RCC 7860 (cell line): ENCODE data around the gene SMIM7.
A peak's percentile ranks its signal among the peaks of the same experiment; 100 is the strongest.
"Not testable (repeated sequence)": the region's sequence is repeated elsewhere in the genome, so short reads cannot be mapped to it uniquely, and the experiment has no call there.

Experiments
- DNase-seq: peaks from one replicate; pipeline ENCODE4 v3.0.0-alpha.2; 2015; ENCODE audit warnings: low spot score
- FAIRE-seq: peaks from 2 replicates; lab custom pipeline; 2012; peaks lifted over from hg19 to GRCh38; lab: Jason Lieb, UNC

The SMIM7 gene

DNA sequence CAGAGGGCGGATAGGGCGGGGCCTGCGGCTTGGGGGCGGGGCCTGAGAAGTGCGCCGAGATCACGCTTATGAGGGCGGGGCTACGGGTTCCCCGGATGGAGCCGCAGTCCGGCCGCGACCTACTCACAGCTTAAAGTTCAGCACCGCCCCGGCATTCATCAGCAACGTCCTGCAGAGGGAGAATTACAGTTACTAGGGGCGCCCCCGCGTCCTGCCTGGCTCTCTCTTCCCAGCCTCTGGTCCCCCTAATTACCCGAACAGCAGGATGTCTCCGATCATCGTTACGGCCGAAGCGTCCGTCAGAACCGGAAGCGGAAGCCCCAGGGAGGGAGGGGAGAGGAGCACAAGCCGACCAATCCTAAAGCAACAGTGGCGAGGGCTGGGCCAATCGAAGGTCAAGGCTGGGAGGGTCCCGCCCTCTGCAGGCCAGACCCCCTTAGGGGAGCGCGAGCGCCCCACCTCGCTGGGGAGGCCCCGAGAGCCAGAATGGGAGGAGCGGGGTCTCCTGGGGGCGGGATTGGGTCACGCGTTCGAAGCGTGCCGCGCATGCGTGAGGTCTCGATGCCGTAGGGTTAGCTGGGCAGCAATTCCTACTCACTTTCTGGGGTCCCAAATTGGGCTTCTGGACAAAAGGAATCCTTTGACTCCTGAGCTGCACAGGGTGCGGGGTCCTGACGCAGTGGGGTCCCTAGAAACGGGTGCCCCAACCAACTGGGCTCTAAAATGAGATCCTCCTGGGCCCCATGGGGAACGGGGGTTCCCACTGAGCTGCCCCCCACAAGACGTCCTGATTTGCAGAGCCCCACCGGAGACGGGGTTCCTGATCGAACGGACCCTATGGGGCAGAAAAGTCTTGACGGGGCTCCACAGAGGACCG, at the start of gene SMIM7:
Gene SMIM7 (minus strand): TSS at position 313 of the 877 bp plus-strand sequence. CDS start 34 bp downstream, at position 279.
- DNase-seq: peak; percentile 87
- peak; percentile 67 for FAIRE-seq

DNA sequence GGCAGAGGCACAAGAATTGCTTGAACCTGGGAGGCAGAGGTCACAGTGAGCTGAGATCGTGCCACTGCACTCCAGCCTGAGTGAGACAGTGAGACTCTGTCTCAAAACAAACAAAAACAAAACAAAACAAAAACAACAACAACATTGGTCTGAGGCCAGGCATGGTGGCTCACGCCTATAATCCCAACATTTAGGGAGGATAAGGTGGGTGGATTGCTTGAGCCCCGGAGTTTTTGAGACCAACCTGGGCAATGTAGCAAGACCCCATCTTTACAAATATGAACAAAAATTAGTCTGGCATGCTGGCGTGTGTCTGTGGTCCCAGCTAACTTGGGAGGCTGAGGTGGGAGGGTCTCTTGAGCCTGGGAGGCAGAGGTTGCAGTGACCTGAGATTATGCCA, 43.7 kb upstream of the SMIM7 start:
- DNase-seq (no peak), FAIRE-seq (no peak)

DNA sequence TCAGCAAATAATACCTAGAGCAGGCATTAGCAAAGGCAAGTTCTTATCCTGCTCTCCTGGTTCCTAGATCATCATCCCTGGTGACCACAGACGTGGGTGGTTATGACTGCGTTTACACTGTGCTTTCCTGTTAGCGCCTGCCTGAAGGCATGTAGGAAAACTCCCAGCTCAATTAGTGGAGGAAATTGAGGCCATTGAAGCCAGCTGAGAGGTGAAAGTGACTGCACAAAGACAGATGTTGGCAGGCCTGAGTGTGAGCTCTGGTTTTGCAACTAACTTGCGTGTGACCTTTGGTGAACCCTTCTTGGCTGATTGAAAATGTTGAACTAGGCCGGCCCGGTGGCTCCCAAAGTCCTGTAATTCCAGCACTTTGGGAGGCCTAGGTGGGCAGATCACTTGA, 42.2 kb upstream of the SMIM7 start:
- FAIRE-seq (no peak), DNase-seq (no peak)

DNA sequence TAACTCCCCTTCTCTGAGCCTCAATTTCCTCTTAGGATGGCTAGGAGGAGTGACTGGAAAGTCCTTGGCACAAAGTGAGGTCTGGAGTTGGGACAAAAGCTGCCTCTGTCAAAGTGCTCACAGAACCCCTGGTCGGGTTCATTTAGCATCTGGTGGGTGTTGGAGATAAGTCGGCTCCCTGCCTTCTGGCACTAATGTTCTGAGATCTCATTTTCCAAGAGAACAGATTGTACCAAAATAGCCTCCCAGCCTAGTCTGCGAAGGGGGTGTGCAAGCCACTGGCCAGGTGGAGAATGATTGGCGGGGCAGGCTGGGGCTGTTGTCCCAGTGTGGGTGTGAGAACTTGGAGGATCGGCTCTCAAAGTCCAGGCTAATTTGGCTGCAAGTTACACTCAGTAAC, 39.0 kb upstream of the SMIM7 start:
- no peak for DNase-seq

DNA sequence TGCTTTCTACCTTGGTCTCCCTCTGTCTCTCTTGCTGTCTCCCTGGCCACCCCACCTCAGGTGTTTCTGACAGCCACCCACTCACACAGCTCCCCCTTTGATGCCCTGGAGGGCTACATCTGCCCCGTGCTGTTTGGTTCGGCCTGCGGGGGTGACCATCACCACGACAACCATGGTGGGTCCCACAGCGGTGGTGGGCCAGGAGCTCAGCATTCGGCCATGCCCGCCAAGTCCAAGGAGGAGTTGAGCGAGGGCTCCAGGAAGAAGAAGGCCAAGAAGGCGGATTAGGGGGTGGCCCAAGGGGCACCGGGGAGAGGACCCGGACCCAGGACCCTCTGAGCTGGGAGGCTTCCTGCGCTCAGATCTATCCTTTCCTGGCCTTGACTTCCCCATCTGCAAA, 28.1 kb upstream of the SMIM7 start:
- DNase-seq (no peak), FAIRE-seq (no peak)

More for the DNA sequence above, 39.0 kb upstream of the SMIM7 start:
- FAIRE-seq: no peak

DNA sequence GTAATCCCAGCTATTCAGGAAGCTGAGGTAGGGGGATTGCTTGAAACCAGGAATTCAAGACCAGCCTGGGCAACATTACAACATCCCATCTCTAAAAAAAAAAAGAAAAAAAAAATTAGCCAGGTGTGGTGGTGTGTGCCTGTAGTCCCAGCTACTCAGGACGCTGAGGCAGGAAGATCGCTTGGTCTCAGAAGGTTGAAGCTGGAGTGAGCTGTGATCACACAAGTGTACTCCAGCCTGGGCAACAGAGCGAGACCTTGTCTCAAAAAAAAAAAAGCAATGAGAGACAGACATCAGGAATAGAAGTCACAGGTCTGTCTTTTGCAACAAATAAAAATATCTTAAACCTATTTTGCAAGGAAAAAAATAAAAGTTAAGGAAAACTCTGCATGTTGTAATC, 24.3 kb upstream of the SMIM7 start:
- no peak for DNase-seq
- no peak for FAIRE-seq

DNA sequence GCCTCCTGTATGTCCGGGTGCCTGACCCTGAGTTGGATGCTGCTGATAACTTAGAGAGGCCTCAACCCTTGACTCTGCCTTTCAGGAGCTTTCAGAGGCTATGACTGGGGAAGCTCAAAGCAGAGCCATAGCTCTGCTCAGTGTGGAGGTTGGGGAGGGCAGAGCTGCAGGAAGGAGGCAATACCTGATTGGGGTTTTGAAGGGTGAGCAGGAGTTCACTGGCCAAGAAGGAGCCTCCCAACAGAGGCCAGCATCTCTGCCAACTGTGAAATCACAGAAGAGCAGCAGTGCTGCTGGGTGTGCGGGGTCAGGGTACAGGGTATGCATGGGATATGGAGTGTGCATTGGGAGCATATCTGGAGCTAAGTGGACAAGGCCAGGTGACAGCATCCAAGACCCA, 22.6 kb upstream of the SMIM7 start:
- no peak for FAIRE-seq
- no peak for DNase-seq

DNA sequence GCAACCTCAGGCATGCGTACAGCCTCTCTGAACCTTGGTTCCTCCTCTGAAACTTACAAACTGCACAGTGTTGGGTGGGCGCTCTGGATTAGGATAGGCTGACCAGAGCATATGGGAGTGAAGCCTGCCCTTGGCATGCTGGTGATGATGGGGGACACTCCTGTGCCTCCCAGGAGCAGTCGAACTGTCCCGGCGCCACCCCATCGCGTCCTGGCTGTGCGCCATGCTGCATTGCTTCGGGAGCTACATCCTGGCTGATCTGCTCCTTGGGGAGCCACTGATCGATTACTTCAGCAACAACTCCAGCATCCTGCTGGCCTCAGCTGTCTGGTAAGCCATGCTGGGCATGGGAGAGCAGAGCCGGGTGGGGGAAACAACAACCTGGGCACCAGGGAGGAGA, 19.9 kb upstream of the SMIM7 start:
- no peak for FAIRE-seq

DNA sequence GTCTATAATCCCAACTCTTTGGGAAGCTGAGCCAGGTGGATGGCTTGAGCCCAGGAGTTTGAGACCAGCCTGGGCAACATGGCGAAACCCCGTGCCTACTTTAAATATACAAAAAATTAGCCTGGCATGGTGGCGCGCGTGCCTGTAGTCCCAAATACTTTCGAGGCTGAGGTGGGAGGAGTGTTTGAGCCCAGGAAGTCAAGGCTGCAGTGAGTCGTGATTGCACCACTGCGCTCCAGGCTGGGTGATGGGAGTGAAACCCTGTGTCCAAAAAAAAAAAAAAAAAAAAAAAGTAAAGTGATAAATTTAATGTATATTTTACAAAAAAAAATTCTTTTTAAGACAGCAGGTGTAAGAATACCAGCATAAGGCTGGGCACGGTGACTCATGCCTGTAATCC, 18.6 kb upstream of the SMIM7 start:
- DNase-seq (no peak), FAIRE-seq (no peak)

More for the DNA sequence above, 19.9 kb upstream of the SMIM7 start:
- no peak for DNase-seq

DNA sequence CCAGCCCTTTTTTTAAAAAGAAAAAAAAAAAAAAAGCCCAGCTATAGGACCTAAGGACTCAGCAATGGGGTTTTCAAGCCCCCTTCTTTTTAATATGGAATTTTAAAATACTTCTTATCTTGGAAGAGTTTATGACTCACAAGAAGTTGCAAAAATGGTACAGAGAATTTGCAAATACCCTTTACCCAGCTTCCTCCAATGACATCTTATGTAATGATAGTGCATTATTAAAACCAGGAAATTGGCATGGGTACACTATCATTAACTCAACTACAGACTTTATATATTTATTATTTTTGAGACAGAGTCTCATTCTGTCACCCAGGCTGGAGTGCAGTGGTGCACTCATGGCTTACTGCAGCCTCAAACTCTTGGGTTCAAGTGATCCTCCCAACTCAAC, 17.1 kb upstream of the SMIM7 start:
- FAIRE-seq (no peak), DNase-seq (no peak)

DNA sequence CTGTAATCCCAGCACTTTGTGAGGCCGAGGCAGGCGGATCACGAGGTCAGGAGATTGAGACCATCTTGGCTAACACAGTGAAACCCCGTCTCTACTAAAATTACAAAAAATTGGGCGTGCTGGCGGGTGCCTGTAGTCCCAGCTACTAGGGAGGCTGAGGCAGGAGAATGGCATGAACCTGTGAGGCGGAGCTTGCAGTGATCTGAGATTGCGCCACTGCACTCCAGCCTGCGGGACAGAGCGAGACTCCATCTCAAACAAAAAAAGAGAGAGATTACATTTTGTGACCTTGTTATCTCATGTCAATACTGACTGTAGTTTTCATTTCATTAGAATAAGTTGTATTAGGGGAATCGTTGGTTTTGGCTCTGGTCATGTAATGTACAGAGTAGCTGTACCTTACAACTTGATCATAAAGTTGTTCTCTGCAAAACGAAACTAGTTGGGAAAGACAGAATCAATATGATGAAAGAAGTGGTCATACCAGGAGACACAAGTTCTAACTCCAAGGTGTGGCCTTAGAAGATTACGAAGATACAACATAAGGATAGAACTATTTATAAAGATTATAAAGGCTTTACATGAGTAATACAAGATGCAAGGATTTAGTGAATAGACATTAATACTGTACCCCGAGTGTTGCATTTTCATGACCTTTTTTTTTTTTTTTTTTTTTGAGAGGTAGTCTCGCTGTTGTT, 16.3 kb upstream of the SMIM7 start:
- FAIRE-seq (no peak), DNase-seq (no peak)

DNA sequence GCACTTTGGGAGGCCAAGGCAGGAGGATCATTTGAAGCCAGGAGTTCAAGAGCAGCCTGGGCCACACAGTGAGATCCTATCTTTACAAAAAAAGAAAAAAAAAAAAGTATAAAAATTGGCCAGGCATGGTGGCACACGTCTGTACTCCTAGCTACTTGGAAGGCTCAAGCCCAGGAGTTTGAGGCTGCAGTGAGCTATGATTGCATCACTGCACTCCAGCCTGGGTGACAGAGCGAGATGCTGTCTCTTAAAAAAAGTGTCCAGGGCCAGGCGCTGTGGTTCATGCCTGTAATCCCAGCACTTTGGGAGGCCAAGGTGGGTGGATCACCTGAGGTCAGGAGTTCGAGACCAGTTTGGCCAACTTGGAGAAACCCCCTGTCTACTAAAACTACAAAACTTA, 13.9 kb upstream of the SMIM7 start:
- not testable (repeated sequence) for FAIRE-seq, DNase-seq

DNA sequence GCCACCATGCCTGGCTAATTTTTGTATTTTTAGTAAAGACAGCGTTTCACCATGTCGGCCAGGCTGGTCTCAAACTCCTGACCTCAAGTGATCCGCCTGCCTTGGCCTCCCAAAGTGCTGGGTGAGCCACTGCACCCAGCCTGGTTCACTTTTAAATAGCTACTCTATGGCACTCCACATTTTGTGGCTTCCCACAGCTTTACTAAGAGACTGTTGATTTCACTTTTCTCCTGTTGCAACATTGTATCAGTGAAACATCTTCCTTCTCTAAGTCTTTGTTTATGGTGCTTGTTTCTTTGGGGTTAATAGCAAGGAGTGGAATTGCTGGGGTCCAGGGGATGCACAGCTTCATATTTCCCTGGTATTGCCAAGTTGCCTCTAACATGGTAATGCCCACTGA, 13.3 kb upstream of the SMIM7 start:
- no peak for FAIRE-seq
- DNase-seq: no peak

DNA sequence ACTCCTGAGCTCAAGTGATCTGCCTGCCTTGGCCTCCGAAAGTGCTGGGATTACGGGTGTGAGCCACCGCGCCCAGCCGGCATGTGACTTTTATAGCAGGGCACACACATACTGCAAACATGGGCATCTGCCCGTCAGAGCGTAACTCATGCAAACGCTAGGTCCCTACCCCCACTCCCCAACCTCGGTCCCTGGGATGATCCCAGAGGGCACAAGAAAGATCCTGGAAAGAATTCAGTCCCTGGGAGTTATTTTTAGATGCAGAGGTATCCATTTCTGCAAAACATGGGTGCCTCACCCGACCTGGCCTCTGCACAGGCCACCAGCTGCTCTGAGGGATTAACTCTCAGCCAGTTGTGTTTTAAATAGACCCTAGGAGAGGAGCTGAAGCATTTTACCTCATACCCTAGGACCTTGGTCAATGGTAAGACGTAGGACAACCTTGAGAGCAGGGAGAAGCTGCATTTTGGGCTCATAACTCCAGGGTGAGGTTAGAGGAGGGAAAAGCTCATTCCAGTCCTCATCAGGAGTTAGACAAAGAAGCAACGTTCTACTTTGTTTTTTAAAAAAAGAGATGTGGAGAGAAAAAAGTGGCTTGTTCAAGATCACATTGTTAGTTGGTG, 11.8 kb upstream of the SMIM7 start:
- no peak for FAIRE-seq
- DNase-seq: no peak

DNA sequence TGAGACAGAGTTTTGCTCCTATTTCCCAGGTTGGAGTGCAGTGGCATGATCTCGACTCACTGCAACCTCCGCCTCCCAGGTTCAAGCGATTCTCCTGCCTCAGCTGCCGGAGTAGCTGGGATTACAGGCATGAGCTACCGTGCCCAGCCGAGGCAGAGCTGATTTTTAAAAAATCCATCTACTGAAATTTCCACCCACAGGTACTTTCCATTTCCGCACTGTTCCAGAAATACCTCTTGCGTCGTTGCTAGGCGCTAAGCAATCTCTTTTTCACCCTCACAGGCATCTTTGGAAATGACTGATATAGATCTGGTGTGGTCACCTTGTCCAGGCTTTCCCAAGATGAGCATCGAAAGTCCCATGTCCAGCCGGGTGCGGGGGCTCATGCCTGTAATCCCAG, 10.3 kb upstream of the SMIM7 start:
- FAIRE-seq (no peak), DNase-seq (no peak)

DNA sequence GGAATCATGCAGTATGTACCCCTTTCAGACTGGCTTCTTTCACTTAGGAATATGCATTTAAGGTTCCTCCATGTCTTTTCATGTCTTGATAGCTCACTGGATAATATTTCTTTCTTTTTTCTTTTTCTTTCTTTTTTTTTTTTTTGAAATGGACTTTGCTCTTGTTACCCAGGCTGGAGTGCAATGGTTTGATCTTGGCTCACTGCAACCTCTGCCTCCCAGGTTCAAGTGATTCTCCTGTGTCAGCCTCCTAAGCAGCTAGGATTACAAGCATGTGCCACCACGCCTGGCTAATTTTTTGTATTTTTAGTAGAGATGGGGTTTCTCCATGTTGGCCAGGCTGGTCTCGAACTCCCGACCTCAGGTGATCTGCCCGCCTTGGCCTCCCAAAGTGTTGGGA, 8.8 kb upstream of the SMIM7 start:
- DNase-seq, FAIRE-seq: not testable (repeated sequence)

DNA sequence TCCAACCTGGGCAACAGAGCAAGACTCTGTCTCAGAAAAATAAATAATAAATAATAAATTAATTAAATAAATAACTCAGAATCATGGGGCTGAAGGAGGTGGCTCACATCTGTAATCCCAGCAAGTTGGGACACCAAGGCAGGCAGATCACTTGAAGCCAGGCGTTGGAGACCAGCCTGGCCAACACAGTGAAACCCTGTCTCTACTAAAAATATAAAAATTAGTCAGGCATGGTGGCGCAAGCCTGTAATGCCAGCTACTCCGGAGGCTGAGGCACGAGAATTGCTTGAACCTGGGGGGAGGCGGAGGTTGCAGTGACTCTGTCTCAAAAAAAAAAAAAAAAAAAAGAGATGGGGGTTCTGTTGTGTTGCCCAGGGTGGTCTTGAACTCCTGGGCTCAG, 8.2 kb upstream of the SMIM7 start:
- FAIRE-seq (no peak), DNase-seq (no peak)

DNA sequence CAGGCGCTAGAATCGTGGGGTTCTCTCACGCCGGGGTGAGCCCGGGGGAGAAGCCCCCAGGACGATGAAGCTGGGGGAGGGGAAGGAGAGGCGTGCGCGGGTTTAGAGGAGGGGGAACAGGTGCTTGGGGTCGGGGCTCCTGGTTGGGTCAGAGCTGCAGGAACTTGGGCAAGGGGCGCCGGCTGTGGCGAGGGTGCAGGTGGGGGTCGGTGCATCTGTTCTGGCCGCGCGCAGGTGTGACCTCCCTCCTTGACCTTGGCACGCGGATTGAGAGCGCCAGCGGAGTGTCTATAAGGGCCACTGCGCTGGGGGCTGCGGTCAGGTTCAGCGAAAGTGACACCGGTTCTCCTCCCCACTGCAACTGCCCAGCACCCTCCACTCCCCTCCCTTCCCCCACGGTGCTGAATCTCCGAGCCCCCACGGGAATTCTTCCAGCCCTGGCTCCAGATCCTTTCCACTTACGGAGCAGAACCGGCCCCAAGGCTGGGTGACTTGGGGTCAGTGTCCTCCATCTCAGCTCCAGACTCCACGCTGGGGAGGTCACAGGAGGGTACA, 1.6 kb upstream of the SMIM7 start:
- FAIRE-seq (no peak), DNase-seq (no peak)

DNA sequence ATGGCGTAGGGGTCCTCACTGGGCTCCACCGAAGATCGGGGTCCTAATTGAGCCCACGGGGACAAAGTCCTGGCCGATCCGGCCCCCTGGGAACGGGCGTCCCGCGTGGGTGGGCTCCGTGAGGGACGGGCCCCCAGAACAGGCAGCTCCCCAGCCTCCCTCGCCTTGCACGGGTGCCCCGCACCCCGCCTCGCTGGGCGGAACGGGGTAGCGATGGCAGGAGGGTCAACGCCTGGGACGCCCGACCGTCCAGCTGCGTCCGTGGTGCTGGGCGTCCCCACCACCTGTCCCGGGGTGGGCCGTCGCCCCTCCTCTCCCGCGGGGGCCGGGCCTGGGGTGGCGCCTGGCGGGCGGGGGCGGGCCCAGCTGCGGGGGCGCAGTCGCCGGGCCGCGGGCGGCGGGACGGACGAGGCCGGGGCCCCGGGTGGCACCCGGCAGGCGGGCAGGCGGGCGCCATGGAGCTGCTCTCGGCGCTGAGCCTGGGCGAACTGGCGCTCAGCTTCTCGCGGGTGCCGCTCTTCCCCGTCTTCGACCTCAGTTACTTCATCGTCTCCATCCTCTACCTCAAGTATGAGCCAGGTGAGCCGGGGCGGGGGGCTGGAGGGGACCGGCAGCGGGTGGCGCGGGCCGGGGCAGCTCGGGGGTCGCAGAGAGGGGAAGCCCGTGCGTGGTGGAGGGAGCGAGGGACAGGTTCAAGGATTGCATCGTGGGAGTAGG, 977 bp upstream of the SMIM7 start, which contains the start of gene TMEM38A:
Gene TMEM38A (plus strand): TSS at position 377 of the 717 bp plus-strand sequence. CDS start 79 bp downstream, at position 456.
- FAIRE-seq (no peak), DNase-seq (no peak)

DNA sequence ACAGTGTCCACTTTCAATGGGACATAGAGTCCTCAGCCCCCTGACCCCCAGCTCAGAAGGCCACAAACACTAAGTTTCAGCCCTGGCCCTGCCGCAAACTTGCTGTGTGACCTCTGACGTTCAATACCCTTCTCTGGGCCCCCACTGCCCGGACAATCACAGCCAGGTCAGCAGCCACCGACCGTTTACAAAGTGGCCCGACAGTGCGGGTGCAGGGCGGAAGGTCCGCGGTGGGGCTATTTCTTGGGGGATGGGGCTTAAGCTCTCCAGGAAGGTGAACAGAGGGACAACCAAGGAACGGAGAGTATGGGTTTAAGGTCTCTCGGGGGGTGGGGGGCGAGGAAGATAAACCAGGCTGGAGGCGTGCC, 496 bp downstream of the SMIM7 start:
- FAIRE-seq: no peak
- no peak for DNase-seq

DNA sequence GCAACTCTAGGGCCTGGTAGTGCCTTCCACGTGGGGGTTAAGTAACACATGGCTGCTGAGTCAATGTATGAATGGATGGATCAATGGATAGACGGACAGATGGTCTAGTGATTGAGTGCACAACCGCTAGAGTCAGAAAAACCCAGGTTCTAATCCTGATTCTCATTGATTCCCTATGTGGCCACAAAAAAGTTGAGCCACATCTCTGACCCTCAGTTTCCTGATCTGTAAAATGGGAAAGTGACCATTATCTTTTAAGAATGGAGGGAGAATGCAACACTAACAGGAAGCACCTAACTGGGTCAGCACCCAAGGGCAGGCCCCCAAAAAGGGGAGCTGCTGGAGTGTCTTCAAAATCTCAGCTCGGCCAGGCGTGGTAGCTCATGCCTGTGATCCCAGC, 2.6 kb downstream of the SMIM7 start:
- FAIRE-seq (no peak), DNase-seq (no peak)
